PC-9 (cell line): ENCODE data around the gene LBX1. TPM values are rescaled to one million over a fixed set of nuclear protein-coding genes. Genes with fewer than 3 reads are reported as not detected.

ENCODE experiments used
- BruUV-seq: library from RNA; stranded (reverse); fragments of 400-500 nt; replicated peaks from 2 replicates; lab custom pipeline; 2021; lab: Mats Ljungman, UMichigan
- CTCF ChIA-PET: fragments of 300-600 bp; sonication (Branson Sonifier 250); formaldehyde crosslinking; loops from one replicate; lab custom pipeline; 2022; ENCODE audit warnings: antibody characterized with exemption; lab: Charles Lee
- POLR2A ChIA-PET: fragments of 300-600 bp; sonication (Branson Sonifier 250); formaldehyde crosslinking; loops from one replicate; lab custom pipeline; 2022; ENCODE audit warnings: antibody characterized with exemption; ENCODE audit not compliant: unreplicated experiment; lab: Charles Lee
- DNase-seq, 2 experiments: peaks; one replicate each; pipeline versions ENCODE4 v3.0.0 to v3.0.0-alpha.2; 2015 to 2022; ENCODE audit warnings: mixed read lengths in 1 of 2
- H2AFZ ChIP-seq: fragments of 200-600 bp; sonication (generic); 2 replicates; pipeline ENCODE4 v1.8.1; 2017; ENCODE audit warnings: antibody characterized with exemption
- H3F3A ChIP-seq: fragments of 200-600 bp; sonication (generic); 2 replicates; pipeline ENCODE4 v1.8.1; 2017; ENCODE audit warnings: antibody characterized with exemption, mild to moderate bottlenecking, low read depth; ENCODE audit not compliant: insufficient read depth
- H3K27ac ChIP-seq: fragments of 200-600 bp; sonication (generic); 2 replicates; pipeline ENCODE4 v1.6.1; 2016; ENCODE audit warnings: mixed run types
- H3K27me3 ChIP-seq: fragments of 200-600 bp; sonication (generic); 2 replicates; pipeline ENCODE4 v1.6.1; 2016; ENCODE audit warnings: low read depth, mixed run types; ENCODE audit not compliant: insufficient read depth
- H3K36me3 ChIP-seq: fragments of 200-600 bp; sonication (generic); 2 replicates; pipeline ENCODE4 v1.6.1; 2016; ENCODE audit warnings: low read depth, mixed run types
- H3K4me1 ChIP-seq: fragments of 200-600 bp; sonication (generic); replicated peaks from 2 replicates; pipeline ENCODE4 v1.6.1; 2016; ENCODE audit warnings: mixed run types; ENCODE audit not compliant: insufficient read depth
- H3K4me2 ChIP-seq: fragments of 200-600 bp; sonication (generic); 2 replicates; pipeline ENCODE4 v1.6.1; 2017; ENCODE audit warnings: mixed run types
- H3K4me3 ChIP-seq: fragments of 200-600 bp; sonication (generic); 2 replicates; pipeline ENCODE4 v1.6.1; 2016; ENCODE audit warnings: mixed run types
- H3K79me2 ChIP-seq: fragments of 200-600 bp; sonication (generic); 2 replicates; pipeline ENCODE4 v1.6.1; 2017; ENCODE audit warnings: low read depth, mixed run types
- H3K9me2 ChIP-seq: fragments of 200-600 bp; sonication (generic); 2 replicates; pipeline ENCODE4 v1.8.1; 2017; ENCODE audit warnings: mild to moderate bottlenecking; ENCODE audit not compliant: insufficient read depth
- H3K9me3 ChIP-seq: fragments of 200-600 bp; sonication (generic); 2 replicates; pipeline ENCODE4 v1.8.1; 2016; ENCODE audit warnings: low read depth; ENCODE audit not compliant: insufficient read depth
- H4K20me1 ChIP-seq: fragments of 200-600 bp; sonication (generic); 2 replicates; pipeline ENCODE4 v1.8.1; 2017; ENCODE audit not compliant: insufficient read depth
- CTCF ChIP-seq: fragments of 200-600 bp; sonication (generic); conservative IDR thresholded peaks from 2 replicates; pipeline ENCODE4 v1.6.1; 2017; ENCODE audit warnings: mixed run types, antibody characterized with exemption, mild to moderate bottlenecking, moderate library complexity
- EZH2 ChIP-seq: fragments of 200-600 bp; sonication (generic); IDR thresholded peaks from 2 replicates; pipeline ENCODE4 v1.8.0; 2017; ENCODE audit warnings: antibody characterized with exemption, low read depth
- intact Hi-C: fragments of 100-400 bp; cut with micrococcal nuclease; formaldehyde crosslinking; loops from one replicate; pipeline ENCODE4 v1.10.0; 2022; ENCODE audit not compliant: unreplicated experiment
- total RNA-seq: library from RNA; stranded (reverse); gene quantifications from 2 replicates; pipeline ENCODE4 v1.2.3, GENCODE V29; 2021

LBX1 gene
- total RNA-seq, 1 experiment from 2014 or later: not detected

- no TSS peak for BruUV-seq
- no peak overlapping the region for H3K27ac ChIP-seq
- H3K9me3 ChIP-seq: no peaks in the 10 kb centered on the region
- TF ChIP-seq CTCF (peak; percentile 21; the same call in 1 of the 2 replicates), EZH2 (no peak)
- peaks cover 15% of the 10 kb centered on the region for H3K27me3 ChIP-seq
- H3K4me2 ChIP-seq: no peak overlapping the region
- no peak overlapping the region for H3K4me3 ChIP-seq
- no peak for DNase-seq
- H2AFZ ChIP-seq: no peak overlapping the region
- intact Hi-C loops: no loop called here
- no peaks in the 10 kb centered on the region for H3K79me2 ChIP-seq
- H4K20me1 ChIP-seq: no peaks in the 10 kb centered on the region
- CTCF ChIA-PET: interaction anchor here (0.6 kb wide), 1 partner anchor 25 kb away, joined by 24 read pairs; no protein-coding TSS in a partner anchor
- H3K9me2 ChIP-seq: no peaks in the 10 kb centered on the region
- no peaks in the 10 kb centered on the region for H3K36me3 ChIP-seq
- no peaks in the 10 kb centered on the region for H3F3A ChIP-seq
- POLR2A ChIA-PET: no interaction called here
- H3K4me1 ChIP-seq: no peaks in the 10 kb centered on the region
Measured at GRCh38 chr10:101238732-101239105, 9.5 kb upstream of the LBX1 start.

- ChIA-PET CTCF (interaction anchor here (0.6 kb wide), 1 partner anchor 26 kb away, joined by 24 read pairs; no protein-coding TSS in a partner anchor), POLR2A (no interaction called here)
- Histone ChIP-seq H3K4me1 (no peaks in the 10 kb centered on the region), H2AFZ (no peak overlapping the region), H3K36me3 (no peaks in the 10 kb centered on the region), H3K4me3 (no peak overlapping the region), H3K27ac (no peak overlapping the region), H3K9me3 (no peaks in the 10 kb centered on the region), H4K20me1 (no peaks in the 10 kb centered on the region), H3K9me2 (no peaks in the 10 kb centered on the region), H3K79me2 (no peaks in the 10 kb centered on the region), H3K4me2 (no peak overlapping the region), H3F3A (no peaks in the 10 kb centered on the region), H3K27me3 (peaks cover 15% of the 10 kb centered on the region)
- TF ChIP-seq CTCF (no peak), EZH2 (no peak)
- intact Hi-C loops: no loop called here
- no peak for DNase-seq
- BruUV-seq: no TSS peak
Measured at GRCh38 chr10:101237982-101238731, 8.9 kb upstream of the LBX1 start.

GRCh38 chr10:101237081-101237981, 8.1 kb upstream of the LBX1 start:
- no peaks in the 10 kb centered on the region for H3K36me3 ChIP-seq
- no peak for DNase-seq
- H3K79me2 ChIP-seq: no peaks in the 10 kb centered on the region

More at GRCh38 chr10:101237081-101237981, 8.1 kb upstream of the LBX1 start:
- Histone ChIP-seq H3K9me3 (no peaks in the 10 kb centered on the region), H2AFZ (no peak overlapping the region), H3F3A (no peaks in the 10 kb centered on the region), H3K4me2 (no peak overlapping the region), H3K27me3 (peaks cover 20% of the 10 kb centered on the region), H3K27ac (no peak overlapping the region), H3K9me2 (no peaks in the 10 kb centered on the region), H3K4me3 (no peak overlapping the region), H3K4me1 (no peaks in the 10 kb centered on the region), H4K20me1 (no peaks in the 10 kb centered on the region)
- intact Hi-C loops: no loop called here
- no peak for TF ChIP-seq CTCF
- no peak for TF ChIP-seq EZH2
- BruUV-seq: no TSS peak
- ChIA-PET POLR2A (no interaction called here), CTCF (no interaction called here)
